HG03575 (cell line): ENCODE results near the gene MPV17L2.

Source experiments
- ATAC-seq: cut with Tn5 transposase; IDR thresholded peaks from one replicate; pipeline ENCODE4 v1.9.1; 2021; ENCODE audit not compliant: unreplicated experiment, insufficient number of reproducible peaks, low FRiP score; ENCODE audit errors: extremely low read depth

MPV17L2 gene

DNA sequence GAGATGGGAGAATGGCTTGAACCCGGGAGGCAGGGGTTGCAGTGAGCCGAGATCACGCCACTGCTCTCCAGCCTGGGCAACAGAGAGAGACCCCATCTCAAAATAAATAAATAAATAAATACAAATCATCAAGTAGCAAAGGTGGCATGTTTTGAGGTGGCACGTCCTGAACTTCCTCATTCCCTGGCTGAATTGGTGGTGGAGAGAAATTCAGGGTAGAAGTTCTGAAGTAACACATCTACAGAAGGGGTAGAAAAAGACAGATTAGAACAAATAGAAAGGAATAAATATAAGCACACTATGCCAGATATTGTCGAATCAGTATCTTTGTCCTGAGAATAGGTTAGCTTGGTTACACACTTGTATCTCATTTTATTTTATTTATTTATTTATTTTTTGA, 13.1 kb upstream of the MPV17L2 start:
- ATAC-seq: no peak

DNA sequence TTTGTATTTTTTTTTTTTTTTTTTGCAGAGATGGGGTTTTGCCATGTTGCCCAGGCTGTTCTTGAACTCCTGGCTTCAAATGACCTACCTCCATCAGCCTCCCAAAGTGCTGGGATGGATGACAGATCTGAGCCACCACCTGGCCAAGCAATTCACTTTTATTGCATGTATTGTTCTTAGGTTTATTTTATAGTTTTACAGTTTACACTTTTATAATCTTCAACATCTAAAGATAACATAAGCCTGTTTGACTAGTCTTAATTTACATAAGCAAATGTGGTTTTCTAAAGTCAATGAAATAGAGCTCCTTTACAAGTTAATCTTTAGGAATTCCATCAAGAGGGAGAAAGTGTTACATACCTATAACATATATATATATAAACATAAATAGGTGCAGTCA, 9.5 kb upstream of the MPV17L2 start:
- ATAC-seq: no peak

- ATAC-seq: no peak
Measured at GRCh38 chr19:18185538-18185937, 7.5 kb upstream of the MPV17L2 start.

- ATAC-seq: no peak
Measured at GRCh38 chr19:18190278-18190677, 2.7 kb upstream of the MPV17L2 start.

- no peak for ATAC-seq
Measured at GRCh38 chr19:18191640-18192062, 1.4 kb upstream of the MPV17L2 start.

DNA sequence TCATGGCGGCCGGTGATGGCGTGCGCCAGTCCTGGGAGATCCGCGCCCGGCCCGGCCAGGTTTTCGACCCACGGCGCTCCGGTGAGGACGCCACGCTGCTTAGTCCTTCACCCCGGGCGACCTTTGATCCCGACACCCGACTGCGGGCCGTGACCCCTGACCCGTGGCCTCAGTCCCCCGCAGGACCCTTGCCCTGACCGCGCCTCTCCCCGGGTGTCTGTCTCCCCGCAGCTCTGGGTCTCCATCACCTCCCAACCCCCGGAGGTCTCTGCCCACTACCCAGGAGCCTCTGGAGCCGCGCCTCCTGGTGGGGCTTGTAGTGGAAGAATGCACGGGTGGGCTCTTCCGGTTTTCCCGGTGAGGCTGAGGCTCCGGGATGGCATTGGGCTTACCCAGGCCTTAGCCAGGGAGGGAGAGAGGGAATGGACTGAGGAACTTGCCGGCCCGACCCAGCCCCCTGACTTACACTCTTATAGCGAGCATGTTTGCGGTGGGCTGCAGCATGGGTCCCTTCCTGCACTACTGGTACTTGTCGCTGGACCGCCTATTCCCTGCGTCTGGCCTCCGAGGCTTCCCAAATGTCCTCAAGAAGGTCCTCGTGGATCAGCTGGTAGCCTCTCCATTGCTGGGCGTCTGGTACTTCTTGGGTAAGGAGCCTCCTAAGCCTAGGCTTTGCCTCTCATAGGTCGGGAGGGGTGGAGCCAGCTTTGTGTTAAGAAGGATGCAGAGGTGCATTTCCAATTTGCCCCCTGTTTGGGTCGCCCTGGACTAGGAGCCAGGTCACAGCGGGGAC, 566 bp downstream of the MPV17L2 start:
- no peak for ATAC-seq

DNA sequence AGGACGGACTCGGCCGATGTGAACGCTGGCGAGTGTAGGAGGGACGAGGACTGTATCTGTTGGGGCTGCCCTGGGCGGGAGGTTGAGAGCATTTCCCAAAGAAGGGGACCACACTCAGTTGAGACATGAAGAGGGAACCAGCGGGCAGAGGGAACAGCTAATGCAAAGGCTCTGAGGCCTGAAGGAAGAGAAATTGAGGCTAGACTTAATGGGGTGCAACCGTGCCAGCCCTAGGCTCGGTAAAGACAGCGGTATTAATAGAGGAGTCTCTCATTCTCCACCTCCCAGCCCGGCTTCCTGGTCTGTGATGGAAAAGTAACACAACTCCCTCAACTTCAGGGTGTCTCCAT, 1.1 kb downstream of the MPV17L2 start:
- ATAC-seq: no peak

- no peak for ATAC-seq
Measured at GRCh38 chr19:18194554-18195238, 1.7 kb downstream of the MPV17L2 start.

GRCh38 chr19:18196511-18196845, 3.5 kb downstream of the MPV17L2 start:
- ATAC-seq: no peak

GRCh38 chr19:18197306-18197705, 4.3 kb downstream of the MPV17L2 start:
- no peak for ATAC-seq

- ATAC-seq: no peak
Measured at GRCh38 chr19:18197941-18198340, 4.9 kb downstream of the MPV17L2 start.

- no peak for ATAC-seq
Measured at GRCh38 chr19:18198374-18198773, 5.4 kb downstream of the MPV17L2 start.

GRCh38 chr19:18202397-18202777, 9.4 kb downstream of the MPV17L2 start:
- no peak for ATAC-seq

DNA sequence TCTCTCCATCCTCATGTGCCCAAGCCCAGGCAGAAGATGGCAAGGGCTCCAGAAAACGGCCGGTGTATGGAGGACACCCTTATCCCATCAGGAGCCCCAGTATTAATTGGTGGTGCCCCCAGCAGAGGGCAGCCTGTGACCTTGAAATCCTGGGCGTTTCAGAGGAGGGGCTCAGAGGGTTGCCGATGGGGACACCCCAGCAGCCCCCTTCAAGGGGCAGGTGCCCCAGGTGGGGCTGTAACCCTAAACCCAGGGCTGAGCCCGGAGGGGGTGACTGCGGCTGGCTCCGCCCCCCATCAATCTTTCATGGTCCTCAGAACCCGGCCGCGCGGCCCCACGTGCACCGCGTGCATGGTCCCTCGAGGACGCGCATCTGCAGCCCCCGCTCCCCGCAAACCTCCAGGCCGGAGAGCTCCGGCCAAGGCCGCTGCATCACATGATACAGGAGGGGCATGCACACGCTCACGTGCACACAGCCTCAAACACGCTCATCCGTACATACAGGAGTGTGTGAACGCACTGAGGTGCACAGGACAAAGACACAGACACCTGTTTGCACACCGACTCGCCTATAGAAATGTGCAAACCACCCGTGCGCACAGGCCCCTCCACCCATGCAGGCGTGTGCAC, 9.9 kb downstream of the MPV17L2 start:
- ATAC-seq: no peak

GRCh38 chr19:18203408-18203862, 10.4 kb downstream of the MPV17L2 start:
- ATAC-seq: no peak

DNA sequence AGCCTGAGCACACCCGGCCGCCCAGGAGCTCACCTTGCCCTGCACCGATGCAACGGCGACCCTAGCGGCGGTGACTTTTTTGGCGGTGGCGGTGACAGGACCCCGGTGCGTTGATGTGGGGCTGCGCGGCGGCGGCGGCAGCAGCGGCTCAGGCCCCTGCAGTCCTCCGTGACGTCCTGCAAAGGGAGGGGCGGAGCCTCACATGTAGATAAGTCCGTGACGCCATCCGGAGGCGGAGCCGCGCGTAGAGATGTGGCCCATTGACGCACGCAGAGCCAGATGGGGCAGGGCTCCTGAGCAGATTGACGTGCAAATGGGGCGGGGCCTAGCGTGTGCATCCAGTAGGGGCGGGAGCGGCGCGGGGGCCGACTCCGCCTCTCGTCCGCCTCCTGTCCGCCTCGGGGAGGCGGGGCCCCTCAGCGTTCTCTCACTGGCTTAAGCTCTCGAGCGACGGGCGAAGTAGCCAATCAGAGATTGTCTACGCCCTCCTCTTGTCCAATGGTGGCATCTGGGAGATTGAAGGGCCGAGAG, 10.9 kb downstream of the MPV17L2 start, which contains the start of gene RAB3A:
Gene RAB3A, minus strand, starts transcription at position 180 of the 531 bp plus-strand sequence. CDS start 1,302 bp downstream, outside the sequence.
- ATAC-seq: peak; percentile 82

- no peak for ATAC-seq
Measured at GRCh38 chr19:18204394-18205199, 11.6 kb downstream of the MPV17L2 start.

DNA sequence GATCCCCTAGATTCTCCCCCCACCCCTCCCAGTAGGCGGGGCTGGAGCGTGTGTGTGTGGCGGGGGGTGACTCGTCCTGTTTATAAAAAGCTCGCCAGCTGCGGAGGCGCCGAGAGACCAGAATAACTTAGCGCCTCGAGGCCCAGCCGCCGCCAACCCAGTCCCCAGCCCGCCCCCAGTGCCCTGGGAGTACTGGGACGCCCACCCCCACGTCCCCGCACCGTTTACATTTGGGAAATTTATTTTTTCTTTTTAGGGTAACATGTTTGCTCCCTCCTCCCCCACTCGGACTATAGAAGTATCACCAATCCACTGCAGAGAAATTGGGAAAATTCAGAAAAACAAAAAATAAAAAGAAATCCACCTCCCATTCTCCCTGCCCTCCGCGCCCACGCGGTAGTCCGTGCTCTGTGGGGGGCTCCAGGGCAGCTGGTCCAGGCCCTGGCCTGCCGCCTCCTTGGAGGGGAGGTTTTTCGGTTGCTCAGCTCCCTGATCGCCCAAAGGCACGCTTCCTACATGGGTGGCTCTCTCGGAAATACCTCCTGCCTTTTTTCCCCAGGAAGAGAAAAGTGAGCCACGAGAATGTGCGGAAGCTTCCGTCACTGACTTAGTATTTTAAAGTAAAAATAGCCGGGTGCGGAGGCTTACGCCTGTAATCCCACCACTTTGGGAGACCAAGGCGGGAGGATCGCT, 12.3 kb downstream of the MPV17L2 start:
- ATAC-seq: no peak

- no peak for ATAC-seq
Measured at GRCh38 chr19:18206018-18206417, 13.0 kb downstream of the MPV17L2 start.
